ENCODE data around the gene CUL3. TPM values are rescaled to one million over a fixed set of nuclear protein-coding genes. Genes with fewer than 3 reads are reported as not detected.

CUL3 gene
- total and polyA plus RNA-seq, 10 of the 15 experiments (the other 5 are each of a cell fraction or from before 2014, with no cell fraction given): 22.0 to 95.4 (median 53.4) TPM

GRCh38 chr2:224428787-224429440 is 156.2 kb downstream of the CUL3 start:
- BruUV-seq (replicated peaks): no TSS peak
- DNase-seq (ENCODE audit: low read depth, low spot score): no peak
- H3K4me2 ChIP-seq (ENCODE audit: control insufficient read depth, insufficient read depth): no peak overlapping the region
- ChIA-PET SMC1A (ENCODE audit: uncharacterized antibody, unreplicated experiment) (no interaction called here), POLR2A (no interaction called here), CTCF (interaction anchor here (0.6 kb wide), 1 partner anchor 214 kb away, joined by 3 read pairs; no protein-coding TSS in a partner anchor), RAD21 (ENCODE audit: unreplicated experiment) (no interaction called here)
- in situ Hi-C loops (cut with MboI): no loop called here
- H3K36me3 ChIP-seq (ENCODE audit: control insufficient read depth in 2 of 2, insufficient read depth in 2 of 2, low read length in 1 of 2): no peaks in the 10 kb centered on the region
- no peak overlapping the region for H3K9ac ChIP-seq (ENCODE audit: control insufficient read depth, insufficient read depth, low read length)
- no peaks in the 10 kb centered on the region for H3K79me2 ChIP-seq (ENCODE audit: control insufficient read depth, insufficient read depth, low read length)
- ATAC-seq: no peak
- no peak overlapping the region for H3K27ac ChIP-seq (ENCODE audit: control insufficient read depth, insufficient read depth)
- no peak overlapping the region for H2AFZ ChIP-seq (ENCODE audit: control insufficient read depth, low read depth, low read length)
- TF ChIP-seq POLR2AphosphoS5 (IDR thresholded peaks at IDR 0.05; ENCODE audit: low read length): no peak
- TF ChIP-seq WRNIP1 (IDR thresholded peaks at IDR 0.05; ENCODE audit: borderline replicate concordance, low read depth, low read length): no peak
- no peak for TF ChIP-seq RUNX3 (IDR thresholded peaks at IDR 0.05; ENCODE audit: low read length)
- no peak for TF ChIP-seq KLF5 (IDR thresholded peaks at IDR 0.05; ENCODE audit: partially characterized antibody)
- WGBS (ENCODE audit: insufficient coverage, insufficient replicate concordance, low lambda C conversion rate, missing lambda C conversion rate): 38% methylated on average over 3 of the region's 3 CpGs
- no peak overlapping the region for H3K4me3 ChIP-seq
- H3K27me3 ChIP-seq (replicated peaks in 1 of 2; ENCODE audit: control insufficient read depth in 2 of 2, insufficient read depth in 2 of 2, low read length in 1 of 2): no peaks in the 10 kb centered on the region; a peak in 1 of 4 replicates
- no peaks in the 10 kb centered on the region for H3K9me3 ChIP-seq (replicated peaks; ENCODE audit: control insufficient read depth, insufficient read depth, low read length)
- no peaks in the 10 kb centered on the region for H4K20me1 ChIP-seq (ENCODE audit: control insufficient read depth, insufficient read depth)
- H3K4me1 ChIP-seq (ENCODE audit: control insufficient read depth, insufficient read depth, low read length): no peaks in the 10 kb centered on the region
- no peak for FAIRE-seq
- intact Hi-C loops (cut with micrococcal nuclease; ENCODE audit: unreplicated experiment): no loop called here

GRCh38 chr2:224427471-224427870 is 157.7 kb downstream of the CUL3 start:
- ChIA-PET POLR2A (no interaction called here), SMC1A (ENCODE audit: uncharacterized antibody, unreplicated experiment) (no interaction called here), CTCF (no interaction called here), RAD21 (ENCODE audit: unreplicated experiment) (no interaction called here)
- no peak overlapping the region for H3K27ac ChIP-seq (ENCODE audit: control insufficient read depth, insufficient read depth)
- H3K4me3 ChIP-seq: no peak overlapping the region
- DNase-seq (ENCODE audit: low read depth, low spot score): no peak
- no peak for FAIRE-seq
- intact Hi-C loops (cut with micrococcal nuclease; ENCODE audit: unreplicated experiment) (no loop called here), in situ Hi-C loops (cut with MboI) (no loop called here)
- no peak overlapping the region for H2AFZ ChIP-seq (ENCODE audit: control insufficient read depth, low read depth, low read length)
- H3K36me3 ChIP-seq (ENCODE audit: control insufficient read depth in 2 of 2, insufficient read depth in 2 of 2, low read length in 1 of 2): no peaks in the 10 kb centered on the region
- H4K20me1 ChIP-seq (ENCODE audit: control insufficient read depth, insufficient read depth): no peaks in the 10 kb centered on the region
- WGBS (ENCODE audit: insufficient coverage, insufficient replicate concordance, low lambda C conversion rate, missing lambda C conversion rate): 42% methylated on average over 4 of the region's 4 CpGs
- H3K9ac ChIP-seq (ENCODE audit: control insufficient read depth, insufficient read depth, low read length): no peak overlapping the region
- no peaks in the 10 kb centered on the region for H3K79me2 ChIP-seq (ENCODE audit: control insufficient read depth, insufficient read depth, low read length)
- BruUV-seq (replicated peaks): no TSS peak
- no peaks in the 10 kb centered on the region; a peak in 1 of 4 replicates for H3K27me3 ChIP-seq (replicated peaks in 1 of 2; ENCODE audit: control insufficient read depth in 2 of 2, insufficient read depth in 2 of 2, low read length in 1 of 2)
- TF ChIP-seq SP1 (IDR thresholded peaks at IDR 0.05; ENCODE audit: low read depth, low read length) (no peak), CHD1 (IDR thresholded peaks at IDR 0.05; ENCODE audit: low read depth, low read length) (no peak), CREM (IDR thresholded peaks at IDR 0.05; ENCODE audit: low read depth) (no peak), HCFC1 (IDR thresholded peaks at IDR 0.05; ENCODE audit: low read length) (no peak), PKNOX1 (IDR thresholded peaks at IDR 0.05) (no peak), RB1 (IDR thresholded peaks at IDR 0.05; ENCODE audit: borderline replicate concordance) (no peak), SUZ12 (IDR thresholded peaks at IDR 0.05; ENCODE audit: unreplicated experiment) (no peak)
- H3K9me3 ChIP-seq (replicated peaks; ENCODE audit: control insufficient read depth, insufficient read depth, low read length): no peaks in the 10 kb centered on the region
- no peak for ATAC-seq
- H3K4me2 ChIP-seq (ENCODE audit: control insufficient read depth, insufficient read depth): no peak overlapping the region
- no peaks in the 10 kb centered on the region for H3K4me1 ChIP-seq (ENCODE audit: control insufficient read depth, insufficient read depth, low read length)

Measured in GM12878 (cell line).